ENCODE results near the gene TMED6. TPM values are rescaled to one million over a fixed set of nuclear protein-coding genes. Genes with fewer than 3 reads are reported as not detected.

Gene TMED6
- polyA plus RNA-seq, 3 donors, result 0.29 TPM; not detected in 2

DNA sequence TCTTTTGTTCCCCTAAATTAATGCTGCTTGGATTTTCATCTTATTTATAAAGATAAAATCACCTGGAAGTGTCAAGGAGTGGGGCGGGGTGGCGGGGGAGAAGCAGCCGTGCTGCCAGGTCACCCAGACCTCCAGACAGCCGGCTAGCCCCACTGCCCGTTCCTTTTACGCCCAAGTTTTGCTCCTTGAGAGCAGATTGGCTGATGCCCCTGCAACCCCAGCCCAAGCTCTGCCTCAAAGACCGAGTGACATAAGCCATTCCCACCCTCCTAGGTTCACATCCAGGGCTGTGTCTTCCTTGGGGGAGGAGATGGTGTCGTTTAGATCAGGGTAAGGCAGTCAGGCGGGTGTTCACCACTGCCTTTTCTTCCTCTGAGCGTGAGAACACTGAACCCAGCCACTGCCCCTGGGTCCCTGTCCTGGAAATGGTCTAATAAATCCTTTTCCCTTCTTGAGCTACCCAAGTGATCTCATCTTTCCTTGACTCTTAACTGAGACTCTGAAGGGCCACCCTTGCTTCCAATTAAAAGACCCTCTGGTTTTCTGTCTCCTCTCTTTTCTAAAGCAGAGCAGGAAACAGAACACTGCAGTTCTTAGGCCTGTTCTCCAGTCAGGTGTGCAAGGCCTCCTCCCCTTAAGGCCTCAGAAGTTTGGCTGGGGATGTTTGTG, 26.9 kb downstream of the TMED6 start:
- Mint-ChIP-seq H3K36me3 (peaks cover 61 to 85% of the 10 kb centered on the region in 2 donors), H3K4me1 (peaks cover 29% of the 10 kb centered on the region), H3K27ac (peak overlapping the region in 3 of 7 donors; percentile 9 to 43 (median 33)), H3K4me3 (no peak overlapping the region), H3K27me3 (ENCODE audit: low read depth in 3 of 3) (peaks cover 0 to 1% (median 1%) of the 10 kb centered on the region in 3 donors), H3K9me3 (no peaks in the 10 kb centered on the region)
- no peaks in the 10 kb centered on the region for H3K27me3 ChIP-seq (ENCODE audit: control insufficient read depth in 2 of 2, insufficient read depth in 2 of 2, low read length in 2 of 2)
- H3K4me1 ChIP-seq (ENCODE audit: control insufficient read depth in 1 of 2, insufficient read depth in 2 of 2, low read length in 2 of 2), result peaks cover 7 to 16% of the 10 kb centered on the region in 2 donors
- H3K4me2 ChIP-seq (replicated peaks; ENCODE audit: extremely low read depth, low read length, poor library complexity, severe bottlenecking), result no peak overlapping the region
- H3K9me3 ChIP-seq (replicated peaks in 1 of 2; ENCODE audit: control insufficient read depth in 1 of 2, insufficient read depth in 1 of 2, low read length in 2 of 2), result no peaks in the 10 kb centered on the region
- peaks cover 64 to 82% of the 10 kb centered on the region in 2 donors for H3K36me3 ChIP-seq (replicated peaks in 1 of 2; ENCODE audit: control insufficient read depth in 1 of 2, insufficient read depth in 2 of 2, low read length in 2 of 2)
- peak overlapping the region in 1 of 2 donors; percentile 26 for H3K27ac ChIP-seq (ENCODE audit: low read depth in 1 of 2, low read length in 2 of 2)
- no peak overlapping the region for H2AFZ ChIP-seq (ENCODE audit: insufficient read depth, low read depth, low read length, poor library complexity, severe bottlenecking)
- DNase-seq, result no peak
- no peak overlapping the region for H3K4me3 ChIP-seq (replicated peaks in 1 of 3; ENCODE audit: low read depth in 2 of 3, low read length in 3 of 3)
- H3K9ac ChIP-seq (ENCODE audit: insufficient read depth, low read length, poor library complexity, severe bottlenecking), result no peak overlapping the region
- peaks cover 69% of the 10 kb centered on the region for H3K79me2 ChIP-seq (ENCODE audit: insufficient read depth, low read length)
- TF ChIP-seq, protein P1, sequence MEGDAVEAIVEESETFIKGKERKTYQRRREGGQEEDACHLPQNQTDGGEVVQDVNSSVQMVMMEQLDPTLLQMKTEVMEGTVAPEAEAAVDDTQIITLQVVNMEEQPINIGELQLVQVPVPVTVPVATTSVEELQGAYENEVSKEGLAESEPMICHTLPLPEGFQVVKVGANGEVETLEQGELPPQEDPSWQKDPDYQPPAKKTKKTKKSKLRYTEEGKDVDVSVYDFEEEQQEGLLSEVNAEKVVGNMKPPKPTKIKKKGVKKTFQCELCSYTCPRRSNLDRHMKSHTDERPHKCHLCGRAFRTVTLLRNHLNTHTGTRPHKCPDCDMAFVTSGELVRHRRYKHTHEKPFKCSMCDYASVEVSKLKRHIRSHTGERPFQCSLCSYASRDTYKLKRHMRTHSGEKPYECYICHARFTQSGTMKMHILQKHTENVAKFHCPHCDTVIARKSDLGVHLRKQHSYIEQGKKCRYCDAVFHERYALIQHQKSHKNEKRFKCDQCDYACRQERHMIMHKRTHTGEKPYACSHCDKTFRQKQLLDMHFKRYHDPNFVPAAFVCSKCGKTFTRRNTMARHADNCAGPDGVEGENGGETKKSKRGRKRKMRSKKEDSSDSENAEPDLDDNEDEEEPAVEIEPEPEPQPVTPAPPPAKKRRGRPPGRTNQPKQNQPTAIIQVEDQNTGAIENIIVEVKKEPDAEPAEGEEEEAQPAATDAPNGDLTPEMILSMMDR (IDR thresholded peaks at IDR 0.05), result no peak
- intact Hi-C loops (cut with micrococcal nuclease), result no loop called here
- peaks cover 84% of the 10 kb centered on the region for H4K20me1 ChIP-seq (ENCODE audit: insufficient read depth, low read length)
- 81% methylated on average over 3 of the region's 10 CpGs for WGBS (ENCODE audit: insufficient coverage)

DNA sequence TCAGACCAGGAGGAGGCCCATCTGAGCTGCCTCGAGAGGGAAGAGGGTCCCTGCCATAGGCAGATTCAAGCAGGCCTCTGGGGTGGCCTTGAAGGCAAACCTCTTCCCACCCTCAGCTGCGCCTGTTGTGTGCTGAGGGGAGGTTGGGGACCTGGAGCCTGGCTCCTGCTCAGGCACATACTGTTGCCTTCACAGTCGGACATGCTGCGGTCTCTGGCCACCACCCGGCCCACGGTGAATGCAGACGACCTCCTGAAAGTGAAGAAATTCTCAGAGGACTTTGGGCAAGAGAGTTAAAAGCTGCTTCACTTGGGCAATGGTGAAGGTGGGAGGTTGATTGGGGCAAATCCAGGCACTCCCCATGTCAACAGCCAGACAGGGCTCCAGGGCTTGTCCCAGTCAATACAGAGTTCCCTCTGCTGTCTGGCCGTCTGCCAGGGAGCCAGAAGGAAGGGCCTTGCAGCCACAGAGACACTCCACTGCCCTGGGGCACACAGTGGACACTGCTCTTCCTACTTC, 27.5 kb downstream of the TMED6 start:
- Mint-ChIP-seq H3K27me3 (ENCODE audit: low read depth in 3 of 3) (peaks cover 0 to 1% (median 1%) of the 10 kb centered on the region in 3 donors), H3K4me3 (no peak overlapping the region), H3K36me3 (peaks cover 67 to 92% of the 10 kb centered on the region in 2 donors), H3K4me1 (peaks cover 23% of the 10 kb centered on the region), H3K27ac (peak overlapping the region in 2 of 7 donors; percentile 4 to 33), H3K9me3 (no peaks in the 10 kb centered on the region)
- TF ChIP-seq, protein P1 (IDR thresholded peaks at IDR 0.05), result no peak
- Histone ChIP-seq H3K27me3 (ENCODE audit: control insufficient read depth in 2 of 2, insufficient read depth in 2 of 2, low read length in 2 of 2) (no peaks in the 10 kb centered on the region), H2AFZ (ENCODE audit: insufficient read depth, low read depth, low read length, poor library complexity, severe bottlenecking) (no peak overlapping the region), H3K36me3 (replicated peaks in 1 of 2; ENCODE audit: control insufficient read depth in 1 of 2, insufficient read depth in 2 of 2, low read length in 2 of 2) (peaks cover 70 to 89% of the 10 kb centered on the region in 2 donors), H3K4me1 (ENCODE audit: control insufficient read depth in 1 of 2, insufficient read depth in 2 of 2, low read length in 2 of 2) (peaks cover under 1 to 10% of the 10 kb centered on the region in 2 donors), H3K27ac (ENCODE audit: low read depth in 1 of 2, low read length in 2 of 2) (peak overlapping the region in 1 of 2 donors; percentile 26), H3K79me2 (ENCODE audit: insufficient read depth, low read length) (peaks cover 68% of the 10 kb centered on the region), H3K4me2 (replicated peaks; ENCODE audit: extremely low read depth, low read length, poor library complexity, severe bottlenecking) (no peak overlapping the region), H3K4me3 (replicated peaks in 1 of 3; ENCODE audit: low read depth in 2 of 3, low read length in 3 of 3) (no peak overlapping the region), H4K20me1 (ENCODE audit: insufficient read depth, low read length) (peaks cover 83% of the 10 kb centered on the region), H3K9ac (ENCODE audit: insufficient read depth, low read length, poor library complexity, severe bottlenecking) (no peak overlapping the region), H3K9me3 (replicated peaks in 1 of 2; ENCODE audit: control insufficient read depth in 1 of 2, insufficient read depth in 1 of 2, low read length in 2 of 2) (no peaks in the 10 kb centered on the region)
- 80% methylated on average over 3 of the region's 8 CpGs for WGBS (ENCODE audit: insufficient coverage)
- DNase-seq, result no peak
- intact Hi-C loops (cut with micrococcal nuclease), result no loop called here
